ENCODE measurements around the gene CST9L. TPM values are rescaled to one million over a fixed set of nuclear protein-coding genes. Genes with fewer than 3 reads are reported as not detected.

The CST9L gene
- polyA plus RNA-seq, 2 of the 4 experiments (the other 2 are of a cell fraction): not detected

DNA sequence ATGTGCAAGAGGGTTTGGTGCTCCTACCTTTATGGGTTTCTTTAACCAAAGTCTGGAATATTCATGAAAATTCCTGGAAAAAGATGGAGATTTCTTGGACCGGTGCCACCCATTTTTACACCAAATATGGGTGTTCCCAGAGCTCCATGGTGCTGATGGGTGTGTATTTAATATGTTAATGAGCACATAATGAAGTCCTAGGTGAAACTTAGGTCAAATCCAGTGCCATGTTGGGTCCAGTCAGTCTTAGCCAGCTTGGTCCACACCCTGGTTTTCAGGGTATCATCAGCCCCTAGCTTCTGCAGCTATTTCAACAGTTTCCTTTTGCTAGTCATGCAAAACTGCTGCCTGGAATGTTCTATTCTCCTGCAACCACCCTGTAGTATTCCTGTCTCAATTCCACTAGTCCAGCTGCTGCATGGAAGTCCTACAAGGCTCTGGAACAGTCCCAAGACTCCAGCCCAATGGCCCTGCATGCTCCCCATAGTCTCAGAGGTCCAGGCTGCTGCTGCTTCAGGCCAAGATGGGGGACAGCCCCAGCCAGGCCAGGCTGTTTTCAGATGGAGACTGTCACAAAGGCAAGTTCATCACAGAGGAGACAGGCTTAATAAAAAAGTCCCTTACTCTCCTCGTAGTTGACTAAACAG is 31.8 kb downstream of the CST9L start:
- WGBS (ENCODE audit: missing lambda C conversion rate): 1% methylated on average over 2 of the region's 2 CpGs
- TF ChIP-seq ZSCAN20 (CRISPR knock-in tag; IDR thresholded peaks at IDR 0.05): no peak
- no peak for TF ChIP-seq MAFK (IDR thresholded peaks at IDR 0.05; ENCODE audit: partially characterized antibody)
- TF ChIP-seq KDM5A (IDR thresholded peaks at IDR 0.05): no peak
- no peak for TF ChIP-seq KDM1A (IDR thresholded peaks at IDR 0.05; ENCODE audit: low read depth)
- no peak for TF ChIP-seq CBX8 (IDR thresholded peaks at IDR 0.05)
- TF ChIP-seq TFCP2L1 (CRISPR knock-in tag; IDR thresholded peaks at IDR 0.05): no peak
- no peak for TF ChIP-seq MAX (IDR thresholded peaks at IDR 0.05)
- no peak for TF ChIP-seq RFX5 (IDR thresholded peaks at IDR 0.05)
- no peak for TF ChIP-seq PHF8 (IDR thresholded peaks at IDR 0.05; ENCODE audit: borderline replicate concordance, low read depth)
- Histone ChIP-seq H3K27ac (no peak overlapping the region), H3K4me1 (no peaks in the 10 kb centered on the region), H3K4me3 (no peak overlapping the region), H3K9me3 (no peaks in the 10 kb centered on the region), H3K4me2 (no peak overlapping the region)
- ATAC-seq (no peak), FAIRE-seq (no peak), DNase-seq (ENCODE audit: low read depth in 1 of 2, low spot score in 1 of 2) (no peak)
- CTCF ChIA-PET: no interaction called here
- POLR2A ChIA-PET: no interaction called here

- TF ChIP-seq ESRRA (IDR thresholded peaks at IDR 0.05; ENCODE audit: borderline replicate concordance, low read length): no peak
- TF ChIP-seq, protein P1, sequence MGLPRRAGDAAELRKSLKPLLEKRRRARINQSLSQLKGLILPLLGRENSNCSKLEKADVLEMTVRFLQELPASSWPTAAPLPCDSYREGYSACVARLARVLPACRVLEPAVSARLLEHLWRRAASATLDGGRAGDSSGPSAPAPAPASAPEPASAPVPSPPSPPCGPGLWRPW (IDR thresholded peaks at IDR 0.05): no peak
- TF ChIP-seq HOXA7 (CRISPR knock-in tag; IDR thresholded peaks at IDR 0.05): no peak
- no peak for TF ChIP-seq FOSB (CRISPR knock-in tag; IDR thresholded peaks at IDR 0.05)
- no peak for TF ChIP-seq HEYL (CRISPR knock-in tag; IDR thresholded peaks at IDR 0.05)
- no peak for TF ChIP-seq JUNB (IDR thresholded peaks at IDR 0.05)
- TF ChIP-seq, protein P2, sequence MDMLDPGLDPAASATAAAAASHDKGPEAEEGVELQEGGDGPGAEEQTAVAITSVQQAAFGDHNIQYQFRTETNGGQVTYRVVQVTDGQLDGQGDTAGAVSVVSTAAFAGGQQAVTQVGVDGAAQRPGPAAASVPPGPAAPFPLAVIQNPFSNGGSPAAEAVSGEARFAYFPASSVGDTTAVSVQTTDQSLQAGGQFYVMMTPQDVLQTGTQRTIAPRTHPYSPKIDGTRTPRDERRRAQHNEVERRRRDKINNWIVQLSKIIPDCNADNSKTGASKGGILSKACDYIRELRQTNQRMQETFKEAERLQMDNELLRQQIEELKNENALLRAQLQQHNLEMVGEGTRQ (IDR thresholded peaks at IDR 0.05): no peak
- no peak for TF ChIP-seq E2F6 (IDR thresholded peaks at IDR 0.05; ENCODE audit: borderline replicate concordance, low read depth)
- TF ChIP-seq SMC3 (IDR thresholded peaks at IDR 0.05): no peak
- no peak for TF ChIP-seq PHF8 (IDR thresholded peaks at IDR 0.05; ENCODE audit: borderline replicate concordance, low read depth)
- TF ChIP-seq RCOR1 (IDR thresholded peaks at IDR 0.05; ENCODE audit: low read depth, low read length): no peak
- TF ChIP-seq HOXB13 (CRISPR knock-in tag; IDR thresholded peaks at IDR 0.05; ENCODE audit: low read depth): no peak
- TF ChIP-seq KDM5A (IDR thresholded peaks at IDR 0.05): no peak
- no peak overlapping the region for H3K4me3 ChIP-seq
- WGBS (ENCODE audit: missing lambda C conversion rate): 60% methylated on average over 11 of the region's 20 CpGs
- H3K9me3 ChIP-seq: no peaks in the 10 kb centered on the region
- no peaks in the 10 kb centered on the region for H3K4me1 ChIP-seq
- no peak overlapping the region for H3K4me2 ChIP-seq
- ATAC-seq: no peak; a peak in 1 of 6 replicates
- CTCF ChIA-PET: interaction anchor here (1.2 kb wide), 1 partner anchor 9 kb away, joined by 5 read pairs; no protein-coding TSS in a partner anchor
- no peak for DNase-seq (ENCODE audit: low read depth in 1 of 2, low spot score in 1 of 2)
- no peak overlapping the region for H3K27ac ChIP-seq
- POLR2A ChIA-PET: no interaction called here
- FAIRE-seq: no peak
Measured at GRCh38 chr20:23534801-23535593, 33.3 kb downstream of the CST9L start.

- no peak overlapping the region for H3K27ac ChIP-seq
- CTCF ChIA-PET: interaction anchor here (1.3 kb wide), 1 partner anchor 91 kb away, joined by 3 read pairs; no protein-coding TSS in a partner anchor
- no peak for DNase-seq (ENCODE audit: low read depth in 1 of 2, low spot score in 1 of 2)
- TF ChIP-seq, protein P2 (IDR thresholded peaks at IDR 0.05): no peak
- no peak for TF ChIP-seq NFE2L2 (conservative IDR thresholded peaks at IDR 0.05; ENCODE audit: low read length)
- TF ChIP-seq, protein P3, sequence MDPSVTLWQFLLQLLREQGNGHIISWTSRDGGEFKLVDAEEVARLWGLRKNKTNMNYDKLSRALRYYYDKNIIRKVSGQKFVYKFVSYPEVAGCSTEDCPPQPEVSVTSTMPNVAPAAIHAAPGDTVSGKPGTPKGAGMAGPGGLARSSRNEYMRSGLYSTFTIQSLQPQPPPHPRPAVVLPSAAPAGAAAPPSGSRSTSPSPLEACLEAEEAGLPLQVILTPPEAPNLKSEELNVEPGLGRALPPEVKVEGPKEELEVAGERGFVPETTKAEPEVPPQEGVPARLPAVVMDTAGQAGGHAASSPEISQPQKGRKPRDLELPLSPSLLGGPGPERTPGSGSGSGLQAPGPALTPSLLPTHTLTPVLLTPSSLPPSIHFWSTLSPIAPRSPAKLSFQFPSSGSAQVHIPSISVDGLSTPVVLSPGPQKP (IDR thresholded peaks at IDR 0.05; ENCODE audit: low read depth, low read length): no peak
- no peak for TF ChIP-seq CBX2 (IDR thresholded peaks at IDR 0.05; ENCODE audit: borderline replicate concordance, low read depth)
- TF ChIP-seq HDAC2 (IDR thresholded peaks at IDR 0.05): no peak
- TF ChIP-seq E2F6 (IDR thresholded peaks at IDR 0.05; ENCODE audit: borderline replicate concordance, low read depth): no peak
- TF ChIP-seq NR3C1 (IDR thresholded peaks at IDR 0.05): no peak
- no peak for TF ChIP-seq HOXA7 (CRISPR knock-in tag; IDR thresholded peaks at IDR 0.05)
- TF ChIP-seq SMC3 (IDR thresholded peaks at IDR 0.05): no peak
- TF ChIP-seq, protein P4, sequence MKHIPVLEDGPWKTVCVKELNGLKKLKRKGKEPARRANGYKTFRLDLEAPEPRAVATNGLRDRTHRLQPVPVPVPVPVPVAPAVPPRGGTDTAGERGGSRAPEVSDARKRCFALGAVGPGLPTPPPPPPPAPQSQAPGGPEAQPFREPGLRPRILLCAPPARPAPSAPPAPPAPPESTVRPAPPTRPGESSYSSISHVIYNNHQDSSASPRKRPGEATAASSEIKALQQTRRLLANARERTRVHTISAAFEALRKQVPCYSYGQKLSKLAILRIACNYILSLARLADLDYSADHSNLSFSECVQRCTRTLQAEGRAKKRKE (CRISPR knock-in tag; IDR thresholded peaks at IDR 0.05; ENCODE audit: low read depth): no peak
- TF ChIP-seq HEYL (CRISPR knock-in tag; IDR thresholded peaks at IDR 0.05): no peak
- TF ChIP-seq PHF8 (IDR thresholded peaks at IDR 0.05; ENCODE audit: borderline replicate concordance, low read depth): no peak
- no peak for ATAC-seq
- FAIRE-seq: no peak
- H3K4me3 ChIP-seq: no peak overlapping the region
- no peak overlapping the region for H3K4me2 ChIP-seq
- POLR2A ChIA-PET: no interaction called here
- H3K4me1 ChIP-seq: no peaks in the 10 kb centered on the region
- H3K9me3 ChIP-seq: peaks cover 10% of the 10 kb centered on the region; the same call in 2 of the 3 replicates
Measured at GRCh38 chr20:23533161-23533560, 35.1 kb downstream of the CST9L start.

All from A549 (cell line).